ENCODE results near the gene ADGRG6.

ADGRG6 gene

GRCh38 chr6:142334294-142334693, 32.5 kb downstream of the ADGRG6 start:
- Histone ChIP-seq H3K27me3 (ENCODE audit: insufficient read depth, low read length) (no peaks in the 10 kb centered on the region), H3K9me2 (ENCODE audit: low read depth, low read length) (no peaks in the 10 kb centered on the region), H3K4me1 (ENCODE audit: insufficient read depth, low read length, severe bottlenecking) (no peaks in the 10 kb centered on the region), H3K4me3 (ENCODE audit: low read depth, low read length, poor library complexity, severe bottlenecking) (no peak overlapping the region), H4K20me1 (ENCODE audit: insufficient read depth, low read length) (no peaks in the 10 kb centered on the region), H3K36me3 (ENCODE audit: insufficient read depth, low read length) (no peaks in the 10 kb centered on the region), H2AFZ (ENCODE audit: low read length) (no peak overlapping the region), H3F3A (ENCODE audit: insufficient read depth, low read length) (no peaks in the 10 kb centered on the region), H3K27ac (ENCODE audit: low read depth, low read length, poor library complexity, severe bottlenecking) (no peak overlapping the region), H3K79me2 (ENCODE audit: insufficient read depth, low read length) (no peaks in the 10 kb centered on the region), H3K4me2 (ENCODE audit: low read length) (no peak overlapping the region), H3K9ac (ENCODE audit: low read length) (no peak overlapping the region), H3K9me3 (ENCODE audit: low read length) (no peaks in the 10 kb centered on the region)
- TF ChIP-seq CTCF (IDR thresholded peaks at IDR 0.05; ENCODE audit: low read length) (no peak), EZH2 (IDR thresholded peaks at IDR 0.05; ENCODE audit: borderline replicate concordance, low read length) (no peak)

- TF ChIP-seq EZH2 (IDR thresholded peaks at IDR 0.05; ENCODE audit: borderline replicate concordance, low read length) (no peak), CTCF (IDR thresholded peaks at IDR 0.05; ENCODE audit: low read length) (no peak)
- Histone ChIP-seq H3K4me1 (ENCODE audit: insufficient read depth, low read length, severe bottlenecking) (no peaks in the 10 kb centered on the region), H3K27me3 (ENCODE audit: insufficient read depth, low read length) (no peaks in the 10 kb centered on the region), H3K9me3 (ENCODE audit: low read length) (no peaks in the 10 kb centered on the region), H3K27ac (ENCODE audit: low read depth, low read length, poor library complexity, severe bottlenecking) (no peak overlapping the region), H3K4me3 (ENCODE audit: low read depth, low read length, poor library complexity, severe bottlenecking) (no peak overlapping the region), H2AFZ (ENCODE audit: low read length) (no peak overlapping the region), H3K79me2 (ENCODE audit: insufficient read depth, low read length) (no peaks in the 10 kb centered on the region), H3K9me2 (ENCODE audit: low read depth, low read length) (no peaks in the 10 kb centered on the region), H4K20me1 (ENCODE audit: insufficient read depth, low read length) (no peaks in the 10 kb centered on the region), H3F3A (ENCODE audit: insufficient read depth, low read length) (no peaks in the 10 kb centered on the region), H3K36me3 (ENCODE audit: insufficient read depth, low read length) (no peaks in the 10 kb centered on the region), H3K9ac (ENCODE audit: low read length) (no peak overlapping the region), H3K4me2 (ENCODE audit: low read length) (no peak overlapping the region)
Observed at GRCh38 chr6:142335415-142335814, 33.6 kb downstream of the ADGRG6 start.

GRCh38 chr6:142336183-142336582, 34.4 kb downstream of the ADGRG6 start:
- no peak overlapping the region for H3K4me3 ChIP-seq (ENCODE audit: low read depth, low read length, poor library complexity, severe bottlenecking)
- no peaks in the 10 kb centered on the region for H3F3A ChIP-seq (ENCODE audit: insufficient read depth, low read length)
- no peaks in the 10 kb centered on the region for H3K27me3 ChIP-seq (ENCODE audit: insufficient read depth, low read length)
- H3K9me3 ChIP-seq (ENCODE audit: low read length) = no peaks in the 10 kb centered on the region
- no peak overlapping the region for H3K27ac ChIP-seq (ENCODE audit: low read depth, low read length, poor library complexity, severe bottlenecking)
- H3K36me3 ChIP-seq (ENCODE audit: insufficient read depth, low read length) = no peaks in the 10 kb centered on the region
- no peak for TF ChIP-seq EZH2 (IDR thresholded peaks at IDR 0.05; ENCODE audit: borderline replicate concordance, low read length)
- no peak for TF ChIP-seq CTCF (IDR thresholded peaks at IDR 0.05; ENCODE audit: low read length)
- H4K20me1 ChIP-seq (ENCODE audit: insufficient read depth, low read length) = no peaks in the 10 kb centered on the region
- H3K4me1 ChIP-seq (ENCODE audit: insufficient read depth, low read length, severe bottlenecking) = no peaks in the 10 kb centered on the region
- H3K9ac ChIP-seq (ENCODE audit: low read length) = no peak overlapping the region
- H3K9me2 ChIP-seq (ENCODE audit: low read depth, low read length) = no peaks in the 10 kb centered on the region
- H3K79me2 ChIP-seq (ENCODE audit: insufficient read depth, low read length) = no peaks in the 10 kb centered on the region
- H3K4me2 ChIP-seq (ENCODE audit: low read length) = no peak overlapping the region
- H2AFZ ChIP-seq (ENCODE audit: low read length) = no peak overlapping the region

All from OCI-LY1 (cell line).